ENCODE measurements around the gene PXDC1. TPM values are rescaled to one million over a fixed set of nuclear protein-coding genes. Genes with fewer than 3 reads are reported as not detected.
"Not testable (repeated sequence)": the region's sequence is repeated elsewhere in the genome, so short reads cannot be mapped to it uniquely, and the experiment has no call there.

The PXDC1 gene
- total RNA-seq, 2 experiments from 2014 or later: not detected

- ATAC-seq: no peak
These were observed 26.4 kb upstream of the PXDC1 start for GRCh38 chr6:3777730-3778461.

GRCh38 chr6:3776881-3777507 is 25.5 kb upstream of the PXDC1 start:
- POLR2A ChIA-PET: no interaction called here
- Mint-ChIP-seq H3K36me3 (ENCODE audit: low read depth) (no peaks in the 10 kb centered on the region), H3K27me3 (ENCODE audit: low read depth) (peaks cover 5% of the 10 kb centered on the region), H3K4me1 (ENCODE audit: low read depth) (no peaks in the 10 kb centered on the region), H3K27ac (no peak overlapping the region), H3K4me3 (no peak overlapping the region), H3K9me3 (ENCODE audit: insufficient read depth) (no peaks in the 10 kb centered on the region)
- ATAC-seq (peak; percentile 60), DNase-seq (no peak)
- CTCF ChIA-PET: no interaction called here

More at GRCh38 chr6:3777730-3778461, 26.4 kb upstream of the PXDC1 start:
- Mint-ChIP-seq H3K4me1 (ENCODE audit: low read depth) (no peaks in the 10 kb centered on the region), H3K27me3 (ENCODE audit: low read depth) (peaks cover 5% of the 10 kb centered on the region), H3K27ac (no peak overlapping the region), H3K4me3 (no peak overlapping the region), H3K36me3 (ENCODE audit: low read depth) (no peaks in the 10 kb centered on the region), H3K9me3 (ENCODE audit: insufficient read depth) (no peaks in the 10 kb centered on the region)
- POLR2A ChIA-PET: no interaction called here
- DNase-seq: no peak
- CTCF ChIA-PET: no interaction called here

GRCh38 chr6:3775847-3776246 is 24.3 kb upstream of the PXDC1 start:
- CTCF ChIA-PET: interaction anchor here (1.6 kb wide), 1 partner anchor 44 kb away, joined by 3 read pairs; no protein-coding TSS in a partner anchor
- POLR2A ChIA-PET: no interaction called here

GRCh38 chr6:3775386-3775785 is 23.9 kb upstream of the PXDC1 start:
- H3K4me1 Mint-ChIP-seq (ENCODE audit: low read depth): no peaks in the 10 kb centered on the region
- DNase-seq (no peak), ATAC-seq (no peak)
- peaks cover 8% of the 10 kb centered on the region for H3K27me3 Mint-ChIP-seq (ENCODE audit: low read depth)
- H3K4me3 Mint-ChIP-seq: no peak overlapping the region
- no peaks in the 10 kb centered on the region for H3K36me3 Mint-ChIP-seq (ENCODE audit: low read depth)
- ChIA-PET POLR2A (no interaction called here), CTCF (interaction anchor here (1.1 to 1.6 kb wide), 2 partner anchors 43 to 203 kb away, joined by 3 read pairs; no protein-coding TSS in a partner anchor)
- H3K9me3 Mint-ChIP-seq (ENCODE audit: insufficient read depth): no peaks in the 10 kb centered on the region
- H3K27ac Mint-ChIP-seq: no peak overlapping the region

More at GRCh38 chr6:3775847-3776246, 24.3 kb upstream of the PXDC1 start:
- Mint-ChIP-seq H3K36me3 (ENCODE audit: low read depth) (no peaks in the 10 kb centered on the region), H3K9me3 (ENCODE audit: insufficient read depth) (no peaks in the 10 kb centered on the region), H3K4me3 (no peak overlapping the region), H3K27me3 (ENCODE audit: low read depth) (peaks cover 5% of the 10 kb centered on the region), H3K27ac (no peak overlapping the region), H3K4me1 (ENCODE audit: low read depth) (no peaks in the 10 kb centered on the region)
- no peak for DNase-seq
- no peak for ATAC-seq

GRCh38 chr6:3773678-3774298 is 22.3 kb upstream of the PXDC1 start:
- CTCF ChIA-PET: no interaction called here
- no peaks in the 10 kb centered on the region for H3K36me3 Mint-ChIP-seq (ENCODE audit: low read depth)
- H3K4me1 Mint-ChIP-seq (ENCODE audit: low read depth): no peaks in the 10 kb centered on the region
- H3K27me3 Mint-ChIP-seq (ENCODE audit: low read depth): peaks cover 13% of the 10 kb centered on the region
- H3K4me3 Mint-ChIP-seq: no peak overlapping the region
- POLR2A ChIA-PET: no interaction called here
- H3K27ac Mint-ChIP-seq: no peak overlapping the region
- H3K9me3 Mint-ChIP-seq (ENCODE audit: insufficient read depth): no peaks in the 10 kb centered on the region
- no peak for DNase-seq
- no peak for ATAC-seq

- not testable (repeated sequence) for H3K9me3 Mint-ChIP-seq (ENCODE audit: insufficient read depth); H3K27ac Mint-ChIP-seq; H3K4me1 Mint-ChIP-seq (ENCODE audit: low read depth); ATAC-seq; DNase-seq; H3K36me3 Mint-ChIP-seq (ENCODE audit: low read depth); H3K4me3 Mint-ChIP-seq
- peaks cover 15% of the 10 kb centered on the region for H3K27me3 Mint-ChIP-seq (ENCODE audit: low read depth)
- POLR2A ChIA-PET: interaction anchor here (0.5 kb wide), 1 partner anchor 47 kb away, joined by 6 read pairs; no protein-coding TSS in a partner anchor
- CTCF ChIA-PET: interaction anchor here (0.6 kb wide), 1 partner anchor 75 kb away, joined by 3 read pairs; no protein-coding TSS in a partner anchor
These were observed 20.9 kb upstream of the PXDC1 start for GRCh38 chr6:3772127-3772999.

GRCh38 chr6:3771407-3772011 is 20.0 kb upstream of the PXDC1 start:
- no peak overlapping the region for H3K4me3 Mint-ChIP-seq
- no peaks in the 10 kb centered on the region for H3K9me3 Mint-ChIP-seq (ENCODE audit: insufficient read depth)
- H3K36me3 Mint-ChIP-seq (ENCODE audit: low read depth): no peaks in the 10 kb centered on the region
- H3K27me3 Mint-ChIP-seq (ENCODE audit: low read depth): peaks cover 10% of the 10 kb centered on the region
- ChIA-PET CTCF (no interaction called here), POLR2A (no interaction called here)
- no peak for ATAC-seq
- no peak for DNase-seq
- no peak overlapping the region for H3K27ac Mint-ChIP-seq
- H3K4me1 Mint-ChIP-seq (ENCODE audit: low read depth): no peaks in the 10 kb centered on the region

GRCh38 chr6:3770023-3770720 is 18.7 kb upstream of the PXDC1 start:
- ChIA-PET POLR2A (no interaction called here), CTCF (no interaction called here)
- no peak overlapping the region for H3K27ac Mint-ChIP-seq
- ATAC-seq: no peak
- H3K4me1 Mint-ChIP-seq (ENCODE audit: low read depth): no peaks in the 10 kb centered on the region
- no peak overlapping the region for H3K4me3 Mint-ChIP-seq
- H3K9me3 Mint-ChIP-seq (ENCODE audit: insufficient read depth): no peaks in the 10 kb centered on the region
- H3K27me3 Mint-ChIP-seq (ENCODE audit: low read depth): peaks cover 12% of the 10 kb centered on the region
- DNase-seq: no peak
- H3K36me3 Mint-ChIP-seq (ENCODE audit: low read depth): no peaks in the 10 kb centered on the region

GRCh38 chr6:3769610-3770009 is 18.1 kb upstream of the PXDC1 start:
- ChIA-PET POLR2A (no interaction called here), CTCF (no interaction called here)
- ATAC-seq: no peak
- Mint-ChIP-seq H3K27me3 (ENCODE audit: low read depth) (peaks cover 15% of the 10 kb centered on the region), H3K9me3 (ENCODE audit: insufficient read depth) (no peaks in the 10 kb centered on the region), H3K27ac (no peak overlapping the region), H3K4me1 (ENCODE audit: low read depth) (no peaks in the 10 kb centered on the region), H3K4me3 (no peak overlapping the region), H3K36me3 (ENCODE audit: low read depth) (no peaks in the 10 kb centered on the region)
- DNase-seq: no peak

- DNase-seq (no peak), ATAC-seq (no peak)
- Mint-ChIP-seq H3K4me3 (no peak overlapping the region), H3K9me3 (ENCODE audit: insufficient read depth) (no peaks in the 10 kb centered on the region), H3K27me3 (ENCODE audit: low read depth) (peaks cover 19% of the 10 kb centered on the region), H3K4me1 (ENCODE audit: low read depth) (no peaks in the 10 kb centered on the region), H3K36me3 (ENCODE audit: low read depth) (no peaks in the 10 kb centered on the region), H3K27ac (no peak overlapping the region)
- CTCF ChIA-PET: no interaction called here
- POLR2A ChIA-PET: no interaction called here
These were observed 17.0 kb upstream of the PXDC1 start for GRCh38 chr6:3768502-3768901.

- CTCF ChIA-PET; H3K4me1 Mint-ChIP-seq (ENCODE audit: low read depth): not testable (repeated sequence)
These were observed 16.0 kb upstream of the PXDC1 start for GRCh38 chr6:3767483-3767882.

More at GRCh38 chr6:3767483-3767882, 16.0 kb upstream of the PXDC1 start:
- ATAC-seq; DNase-seq; POLR2A ChIA-PET; H3K27ac Mint-ChIP-seq; H3K36me3 Mint-ChIP-seq (ENCODE audit: low read depth); H3K9me3 Mint-ChIP-seq (ENCODE audit: insufficient read depth); H3K4me3 Mint-ChIP-seq: not testable (repeated sequence)
- H3K27me3 Mint-ChIP-seq (ENCODE audit: low read depth): peaks cover 19% of the 10 kb centered on the region
